HEK293T (cell line): Measurements from ENCODE around the gene ELF4.

Source experiments
- CTBP1 ChIP-seq: fragments of 450-650 bp; IDR thresholded peaks from 2 replicates; pipeline ENCODE4 v1.6.1; 2016; ENCODE audit warnings: borderline replicate concordance
- FOXA1 ChIP-seq: fragments of 450-650 bp; IDR thresholded peaks from 2 replicates; pipeline ENCODE4 v1.6.1; 2016; ENCODE audit warnings: mild to moderate bottlenecking
- FOXM1 ChIP-seq: fragments of 450-650 bp; IDR thresholded peaks from 2 replicates; pipeline ENCODE4 v1.6.1; 2017; ENCODE audit warnings: mild to moderate bottlenecking, borderline replicate concordance
- HDGF ChIP-seq: fragments of 450-650 bp; IDR thresholded peaks from 2 replicates; pipeline ENCODE4 v1.6.1; 2017; ENCODE audit warnings: antibody characterized with exemption, borderline replicate concordance
- L3MBTL2 ChIP-seq: fragments of 450-650 bp; conservative IDR thresholded peaks from 2 replicates; pipeline ENCODE4 v1.6.1; 2016; ENCODE audit warnings: mild to moderate bottlenecking
- LEF1 ChIP-seq: fragments of 450-650 bp; IDR thresholded peaks from 2 replicates; pipeline ENCODE4 v1.6.1; 2017; ENCODE audit warnings: mild to moderate bottlenecking, borderline replicate concordance
- NFRKB ChIP-seq: fragments of 450-650 bp; IDR thresholded peaks from 2 replicates; pipeline ENCODE4 v1.6.1; 2016; ENCODE audit warnings: mild to moderate bottlenecking, moderate library complexity
- PKNOX1 ChIP-seq: fragments of 450-650 bp; IDR thresholded peaks from 2 replicates; pipeline ENCODE4 v1.6.1; 2016
- SP1 ChIP-seq: fragments of 450-650 bp; IDR thresholded peaks from 2 replicates; pipeline ENCODE4 v1.6.1; 2017
- TARDBP ChIP-seq: fragments of 450-650 bp; IDR thresholded peaks from 2 replicates; pipeline ENCODE4 v1.6.1; 2016
- ZNF384 ChIP-seq: fragments of 450-650 bp; IDR thresholded peaks from 2 replicates; pipeline ENCODE4 v1.6.1; 2016

GRCh38 chrX:130055103-130055502 is 55.2 kb downstream of the ELF4 start:
- TF ChIP-seq SP1 (no peak), TARDBP (no peak), NFRKB (no peak), ZNF384 (no peak), PKNOX1 (no peak), LEF1 (no peak), L3MBTL2 (no peak), HDGF (no peak), FOXA1 (no peak), CTBP1 (no peak), FOXM1 (no peak)
